Measurements from ENCODE around the gene PPM1E.

PPM1E gene

GRCh38 chr17:58783380-58783779 is 27.7 kb downstream of the PPM1E start:
- H3F3A ChIP-seq (ENCODE audit: insufficient read depth): no peaks in the 10 kb centered on the region
- H2AFZ ChIP-seq (ENCODE audit: low read depth, low read length, severe bottlenecking): no peak overlapping the region
- H3K4me3 ChIP-seq (ENCODE audit: insufficient read depth, low read length, poor library complexity, severe bottlenecking): no peak overlapping the region
- no peaks in the 10 kb centered on the region for H3K36me3 ChIP-seq (ENCODE audit: low read length)
- no peaks in the 10 kb centered on the region for H4K20me1 ChIP-seq (ENCODE audit: low read depth, low read length)
- H3K27me3 ChIP-seq (ENCODE audit: low read length): no peaks in the 10 kb centered on the region
- H3K79me2 ChIP-seq (ENCODE audit: insufficient read depth, low read length): no peaks in the 10 kb centered on the region
- no peak overlapping the region for H3K4me2 ChIP-seq (ENCODE audit: low read depth, low read length, poor library complexity, severe bottlenecking)
- H3K9me3 ChIP-seq (ENCODE audit: insufficient read depth, low read length): no peaks in the 10 kb centered on the region
- H3K9me2 ChIP-seq (replicated peaks; ENCODE audit: insufficient read depth, low read length): no peaks in the 10 kb centered on the region
- no peak overlapping the region for H3K27ac ChIP-seq (ENCODE audit: low read depth, low read length)
- TF ChIP-seq CTCF (IDR thresholded peaks at IDR 0.05; ENCODE audit: insufficient read depth, low read length, poor library complexity, severe bottlenecking) (no peak), EZH2phosphoT487 (conservative IDR thresholded peaks at IDR 0.05; ENCODE audit: low read length) (no peak)
- H3K9ac ChIP-seq (ENCODE audit: low read length): no peak overlapping the region

GRCh38 chr17:58785097-58785496 is 29.4 kb downstream of the PPM1E start:
- H2AFZ ChIP-seq (ENCODE audit: low read depth, low read length, severe bottlenecking): no peak overlapping the region
- no peaks in the 10 kb centered on the region for H3K27me3 ChIP-seq (ENCODE audit: low read length)
- no peaks in the 10 kb centered on the region for H3K36me3 ChIP-seq (ENCODE audit: low read length)
- no peak overlapping the region for H3K27ac ChIP-seq (ENCODE audit: low read depth, low read length)
- no peak overlapping the region for H3K9ac ChIP-seq (ENCODE audit: low read length)
- H3F3A ChIP-seq (ENCODE audit: insufficient read depth): no peaks in the 10 kb centered on the region
- TF ChIP-seq CTCF (IDR thresholded peaks at IDR 0.05; ENCODE audit: insufficient read depth, low read length, poor library complexity, severe bottlenecking): no peak
- no peak for TF ChIP-seq EZH2phosphoT487 (conservative IDR thresholded peaks at IDR 0.05; ENCODE audit: low read length)
- no peaks in the 10 kb centered on the region for H3K9me3 ChIP-seq (ENCODE audit: insufficient read depth, low read length)
- H4K20me1 ChIP-seq (ENCODE audit: low read depth, low read length): no peaks in the 10 kb centered on the region
- no peaks in the 10 kb centered on the region for H3K79me2 ChIP-seq (ENCODE audit: insufficient read depth, low read length)
- no peaks in the 10 kb centered on the region for H3K9me2 ChIP-seq (replicated peaks; ENCODE audit: insufficient read depth, low read length)
- H3K4me3 ChIP-seq (ENCODE audit: insufficient read depth, low read length, poor library complexity, severe bottlenecking): no peak overlapping the region
- H3K4me2 ChIP-seq (ENCODE audit: low read depth, low read length, poor library complexity, severe bottlenecking): no peak overlapping the region

- no peak overlapping the region for H3K9ac ChIP-seq (ENCODE audit: low read length)
- H3K36me3 ChIP-seq (ENCODE audit: low read length): no peaks in the 10 kb centered on the region
- H2AFZ ChIP-seq (ENCODE audit: low read depth, low read length, severe bottlenecking): no peak overlapping the region
- H4K20me1 ChIP-seq (ENCODE audit: low read depth, low read length): no peaks in the 10 kb centered on the region
- TF ChIP-seq EZH2phosphoT487 (conservative IDR thresholded peaks at IDR 0.05; ENCODE audit: low read length) (no peak), CTCF (IDR thresholded peaks at IDR 0.05; ENCODE audit: insufficient read depth, low read length, poor library complexity, severe bottlenecking) (no peak)
- H3K79me2 ChIP-seq (ENCODE audit: insufficient read depth, low read length): no peaks in the 10 kb centered on the region
- H3K27me3 ChIP-seq (ENCODE audit: low read length): no peaks in the 10 kb centered on the region
- H3K27ac ChIP-seq (ENCODE audit: low read depth, low read length): no peak overlapping the region
- no peaks in the 10 kb centered on the region for H3K9me3 ChIP-seq (ENCODE audit: insufficient read depth, low read length)
- H3K4me3 ChIP-seq (ENCODE audit: insufficient read depth, low read length, poor library complexity, severe bottlenecking): no peak overlapping the region
- H3F3A ChIP-seq (ENCODE audit: insufficient read depth): no peaks in the 10 kb centered on the region
- H3K9me2 ChIP-seq (replicated peaks; ENCODE audit: insufficient read depth, low read length): no peaks in the 10 kb centered on the region
- H3K4me2 ChIP-seq (ENCODE audit: low read depth, low read length, poor library complexity, severe bottlenecking): no peak overlapping the region
Measured at GRCh38 chr17:58786586-58787295, 31.1 kb downstream of the PPM1E start.
